ENCODE measurements around the gene SH3GL1. TPM values are rescaled to one million over a fixed set of nuclear protein-coding genes. Genes with fewer than 3 reads are reported as not detected.
A peak's percentile ranks its signal among the peaks of the same experiment; 100 is the strongest.

The SH3GL1 gene
- total and polyA plus RNA-seq, 9 of the 15 experiments (the other 6 are each of a cell fraction or from before 2014, with no cell fraction given) = 1.7 to 75.3 (median 25.7) TPM

GRCh38 chr19:4390017-4390566 lies 10.3 kb downstream of the SH3GL1 start:
- in situ Hi-C loops (cut with MboI) (no loop called here), intact Hi-C loops (cut with micrococcal nuclease) (no loop called here)
- no peak for ATAC-seq
- no peak for DNase-seq (ENCODE audit: extremely low read depth in 1 of 4, low spot score in 3 of 4)
- peaks cover 29 to 55% of the 10 kb centered on the region in 2 experiments for H3K4me1 ChIP-seq (replicated peaks in 1 of 2; ENCODE audit: control insufficient read depth in 2 of 2, insufficient read depth in 2 of 2, low read length in 2 of 2)
- H3K9me1 ChIP-seq (ENCODE audit: control insufficient read depth, insufficient read depth, low read length) = peaks cover 13% of the 10 kb centered on the region
- H3K4me3 ChIP-seq = no peak overlapping the region
- no peaks in the 10 kb centered on the region for H3K9me3 ChIP-seq (replicated peaks; ENCODE audit: control insufficient read depth, insufficient read depth, low read depth, low read length)
- H3K9ac ChIP-seq (ENCODE audit: insufficient read depth in 1 of 2, low read depth in 2 of 2, low read length in 2 of 2) = peak overlapping the region in 1 of 2 experiments; percentile 83; a peak in 2 of 4 replicates
- H3K36me3 ChIP-seq (ENCODE audit: control insufficient read depth, insufficient read depth, low read length) = peaks cover 72% of the 10 kb centered on the region
- H3K4me2 ChIP-seq (ENCODE audit: insufficient read depth, low read length) = no peak overlapping the region
- H3K27ac ChIP-seq (ENCODE audit: extremely low read depth, low read depth, low read length) = peak overlapping the region; percentile 40; the same call in 1 of the 3 replicates
- no peaks in the 10 kb centered on the region for H3K27me3 ChIP-seq (ENCODE audit: control insufficient read depth in 2 of 2, insufficient read depth in 2 of 2, low read length in 2 of 2)
- peak; percentile 11 for FAIRE-seq
- H3K79me2 ChIP-seq (ENCODE audit: control insufficient read depth, insufficient read depth, low read length) = peaks cover 93% of the 10 kb centered on the region
- ChIA-PET CTCF (ENCODE audit: low intra/inter-chr PET ratio) (no interaction called here), POLR2A (interaction anchor here (0.8 to 4.9 kb wide), 5 partner anchors 9 to 960 kb away, joined by 3 to 46 read pairs (median 4); no protein-coding TSS in a partner anchor)
- BruUV-seq (replicated peaks) = no TSS peak
- H2AFZ ChIP-seq (ENCODE audit: low read depth, low read length) = no peak overlapping the region
- TF ChIP-seq, protein P1, sequence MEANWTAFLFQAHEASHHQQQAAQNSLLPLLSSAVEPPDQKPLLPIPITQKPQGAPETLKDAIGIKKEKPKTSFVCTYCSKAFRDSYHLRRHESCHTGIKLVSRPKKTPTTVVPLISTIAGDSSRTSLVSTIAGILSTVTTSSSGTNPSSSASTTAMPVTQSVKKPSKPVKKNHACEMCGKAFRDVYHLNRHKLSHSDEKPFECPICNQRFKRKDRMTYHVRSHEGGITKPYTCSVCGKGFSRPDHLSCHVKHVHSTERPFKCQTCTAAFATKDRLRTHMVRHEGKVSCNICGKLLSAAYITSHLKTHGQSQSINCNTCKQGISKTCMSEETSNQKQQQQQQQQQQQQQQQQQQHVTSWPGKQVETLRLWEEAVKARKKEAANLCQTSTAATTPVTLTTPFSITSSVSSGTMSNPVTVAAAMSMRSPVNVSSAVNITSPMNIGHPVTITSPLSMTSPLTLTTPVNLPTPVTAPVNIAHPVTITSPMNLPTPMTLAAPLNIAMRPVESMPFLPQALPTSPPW (CRISPR knock-in tag; IDR thresholded peaks at IDR 0.05) = 0 out of 2 replicates have a peak, but pooled peaks have one; percentile 20
- TF ChIP-seq SUPT5H (IDR thresholded peaks at IDR 0.05) = 0 out of 2 replicates have a peak, but pooled peaks have one; percentile 19
- TF ChIP-seq SIRT6 (IDR thresholded peaks at IDR 0.05; ENCODE audit: low read depth, low read length) = no peak
- no peak for TF ChIP-seq ZNF764 (CRISPR knock-in tag; IDR thresholded peaks at IDR 0.05; ENCODE audit: low read depth)
- TF ChIP-seq, protein P2, sequence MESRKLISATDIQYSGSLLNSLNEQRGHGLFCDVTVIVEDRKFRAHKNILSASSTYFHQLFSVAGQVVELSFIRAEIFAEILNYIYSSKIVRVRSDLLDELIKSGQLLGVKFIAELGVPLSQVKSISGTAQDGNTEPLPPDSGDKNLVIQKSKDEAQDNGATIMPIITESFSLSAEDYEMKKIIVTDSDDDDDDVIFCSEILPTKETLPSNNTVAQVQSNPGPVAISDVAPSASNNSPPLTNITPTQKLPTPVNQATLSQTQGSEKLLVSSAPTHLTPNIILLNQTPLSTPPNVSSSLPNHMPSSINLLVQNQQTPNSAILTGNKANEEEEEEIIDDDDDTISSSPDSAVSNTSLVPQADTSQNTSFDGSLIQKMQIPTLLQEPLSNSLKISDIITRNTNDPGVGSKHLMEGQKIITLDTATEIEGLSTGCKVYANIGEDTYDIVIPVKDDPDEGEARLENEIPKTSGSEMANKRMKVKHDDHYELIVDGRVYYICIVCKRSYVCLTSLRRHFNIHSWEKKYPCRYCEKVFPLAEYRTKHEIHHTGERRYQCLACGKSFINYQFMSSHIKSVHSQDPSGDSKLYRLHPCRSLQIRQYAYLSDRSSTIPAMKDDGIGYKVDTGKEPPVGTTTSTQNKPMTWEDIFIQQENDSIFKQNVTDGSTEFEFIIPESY (CRISPR knock-in tag; IDR thresholded peaks at IDR 0.05) = peak; percentile 51; the same call in 1 of the 2 replicates
- TF ChIP-seq ZBTB7A (IDR thresholded peaks at IDR 0.05; ENCODE audit: borderline replicate concordance, control insufficient read depth, low read depth, low read length) = 0 out of 2 replicates have a peak, but pooled peaks have one; percentile 9
- TF ChIP-seq ELF4 (CRISPR knock-in tag; IDR thresholded peaks at IDR 0.05) = 0 out of 2 replicates have a peak, but pooled peaks have one; percentile 33
- peak in 1 of 2 experiments; percentile 20; a peak in 1 of 4 replicates for TF ChIP-seq HDAC1 (IDR thresholded peaks at IDR 0.05)
- 61% methylated on average over 5 of the region's 12 CpGs for WGBS (ENCODE audit: insufficient coverage, low coverage, missing lambda C conversion rate)
- H4K20me1 ChIP-seq (replicated peaks; ENCODE audit: control insufficient read depth, insufficient read depth, low read length) = peaks cover 56% of the 10 kb centered on the region

Data from K562 (cell line).